Measurements from ENCODE around the gene DIRAS1. TPM values are rescaled to one million over a fixed set of nuclear protein-coding genes. Genes with fewer than 3 reads are reported as not detected.

The DIRAS1 gene
- total RNA-seq, 1 experiment from 2014 or later: 7.8 TPM

DNA sequence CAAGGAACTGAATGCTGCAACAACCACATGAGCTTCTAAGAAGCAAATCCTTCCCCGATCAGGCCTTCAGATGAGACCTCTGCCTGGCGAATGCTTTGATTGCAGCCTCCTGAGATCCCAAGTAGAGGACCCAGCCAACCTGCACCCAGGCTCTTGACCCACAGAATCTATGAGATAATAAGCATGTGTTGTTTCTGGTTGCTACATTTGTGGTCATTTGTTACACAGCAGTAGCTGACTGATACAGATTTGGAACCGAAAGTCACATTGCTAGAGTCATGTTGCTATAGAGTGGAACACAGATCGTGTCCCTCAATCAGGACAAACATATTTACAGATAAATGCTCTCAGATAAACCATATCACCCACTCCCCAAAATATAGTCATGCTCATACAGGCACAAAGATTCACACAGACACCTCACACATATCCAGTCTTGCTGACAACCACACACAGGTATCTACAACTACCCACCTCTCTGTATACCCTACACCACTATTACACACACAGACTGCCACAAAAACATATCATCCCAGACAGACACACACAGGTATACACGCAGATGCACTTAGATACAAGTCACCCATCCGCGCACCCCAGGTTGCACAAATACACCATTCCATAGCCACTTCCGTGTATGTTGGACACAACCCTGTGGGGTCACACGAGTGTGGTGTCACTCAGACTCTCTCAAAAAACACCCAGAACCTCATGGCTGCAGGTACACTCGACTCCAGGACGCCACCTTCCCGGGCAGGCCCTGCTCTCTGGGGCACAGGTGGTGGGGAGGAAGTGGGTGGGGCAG is 5.5 kb downstream of the DIRAS1 start:
- H3K27ac Mint-ChIP-seq: no peak overlapping the region
- H4K5ac ChIP-seq (ENCODE audit: insufficient read length, low read depth, low read length): no peak overlapping the region
- H3K4me2 ChIP-seq (ENCODE audit: insufficient read depth, insufficient read length, low read length): no peak overlapping the region
- H3K27me3 Mint-ChIP-seq (ENCODE audit: low read depth): peaks cover 22% of the 10 kb centered on the region
- no peak overlapping the region for H3K9ac ChIP-seq (ENCODE audit: extremely low read depth, insufficient read length, low read length)
- H3K23me2 ChIP-seq (ENCODE audit: insufficient read length, low read depth, low read length, poor library complexity, severe bottlenecking): peaks cover 9% of the 10 kb centered on the region
- no peak overlapping the region for H2BK5ac ChIP-seq (ENCODE audit: insufficient read length, low read length)
- no peak overlapping the region for H3K23ac ChIP-seq (ENCODE audit: insufficient read length, low read depth, low read length)
- H3K27me3 ChIP-seq (ENCODE audit: insufficient read depth, low read length): no peaks in the 10 kb centered on the region
- no peaks in the 10 kb centered on the region for H4K20me1 ChIP-seq (ENCODE audit: control insufficient read depth, insufficient read depth, insufficient read length)
- H3K56ac ChIP-seq (ENCODE audit: insufficient read length, low read depth, low read length): no peak overlapping the region
- H3K4ac ChIP-seq (ENCODE audit: low read depth, low read length): no peak overlapping the region
- no peak overlapping the region for H3K18ac ChIP-seq (ENCODE audit: insufficient read length, low read depth, low read length)
- H3K79me2 ChIP-seq (ENCODE audit: insufficient read depth, low read length): no peaks in the 10 kb centered on the region
- peaks cover 14 to 16% (median 14%) of the 10 kb centered on the region in 3 experiments for H3K36me3 Mint-ChIP-seq (ENCODE audit: insufficient read depth in 1 of 3, low read depth in 3 of 3)
- H2AK5ac ChIP-seq (ENCODE audit: insufficient read length, low read length): no peak overlapping the region
- H2BK20ac ChIP-seq (ENCODE audit: low read depth, low read length, poor library complexity, severe bottlenecking): no peak overlapping the region
- no peak overlapping the region for H2BK12ac ChIP-seq (ENCODE audit: insufficient read length, low read depth, low read length)
- peaks cover 6 to 15% of the 10 kb centered on the region in 2 experiments for H3K4me1 Mint-ChIP-seq
- no peaks in the 10 kb centered on the region for H3K79me1 ChIP-seq (ENCODE audit: insufficient read depth, low read depth, low read length, poor library complexity, severe bottlenecking)
- peaks cover 8% of the 10 kb centered on the region for H3K9me3 ChIP-seq (ENCODE audit: control insufficient read depth, low read depth, low read length)
- no CpG with 5 or more reads among the region's 12 CpGs for WGBS (ENCODE audit: extremely low coverage, insufficient read length, low lambda C conversion rate)
- H3K14ac ChIP-seq (ENCODE audit: insufficient read depth, low read length): no peak overlapping the region
- H3K9me3 Mint-ChIP-seq: peaks cover 10 to 11% of the 10 kb centered on the region in 2 experiments
- H3K4me1 ChIP-seq (ENCODE audit: insufficient read depth, low read length): no peaks in the 10 kb centered on the region
- no peak overlapping the region for H2BK15ac ChIP-seq (ENCODE audit: low read depth, low read length)
- no peak overlapping the region for H4K91ac ChIP-seq (ENCODE audit: insufficient read length, low read depth, low read length)
- H2BK120ac ChIP-seq (ENCODE audit: low read depth, low read length, poor library complexity, severe bottlenecking): no peak overlapping the region
- H4K8ac ChIP-seq (replicated peaks; ENCODE audit: insufficient read length, low read depth, low read length): no peak overlapping the region
- TF ChIP-seq, protein P1, sequence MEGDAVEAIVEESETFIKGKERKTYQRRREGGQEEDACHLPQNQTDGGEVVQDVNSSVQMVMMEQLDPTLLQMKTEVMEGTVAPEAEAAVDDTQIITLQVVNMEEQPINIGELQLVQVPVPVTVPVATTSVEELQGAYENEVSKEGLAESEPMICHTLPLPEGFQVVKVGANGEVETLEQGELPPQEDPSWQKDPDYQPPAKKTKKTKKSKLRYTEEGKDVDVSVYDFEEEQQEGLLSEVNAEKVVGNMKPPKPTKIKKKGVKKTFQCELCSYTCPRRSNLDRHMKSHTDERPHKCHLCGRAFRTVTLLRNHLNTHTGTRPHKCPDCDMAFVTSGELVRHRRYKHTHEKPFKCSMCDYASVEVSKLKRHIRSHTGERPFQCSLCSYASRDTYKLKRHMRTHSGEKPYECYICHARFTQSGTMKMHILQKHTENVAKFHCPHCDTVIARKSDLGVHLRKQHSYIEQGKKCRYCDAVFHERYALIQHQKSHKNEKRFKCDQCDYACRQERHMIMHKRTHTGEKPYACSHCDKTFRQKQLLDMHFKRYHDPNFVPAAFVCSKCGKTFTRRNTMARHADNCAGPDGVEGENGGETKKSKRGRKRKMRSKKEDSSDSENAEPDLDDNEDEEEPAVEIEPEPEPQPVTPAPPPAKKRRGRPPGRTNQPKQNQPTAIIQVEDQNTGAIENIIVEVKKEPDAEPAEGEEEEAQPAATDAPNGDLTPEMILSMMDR (conservative IDR thresholded peaks at IDR 0.05): no peak
- no peak overlapping the region for H3T11ph ChIP-seq (ENCODE audit: low read length)
- H3K4me3 Mint-ChIP-seq: no peak overlapping the region; a peak in 1 of 5 replicates
- H2AFZ ChIP-seq (ENCODE audit: low read length): no peak overlapping the region
- DNase-seq: no peak
- H3K27ac ChIP-seq (ENCODE audit: insufficient read length, low read depth, low read length): no peak overlapping the region

Measured in H9 (cell line).